GM06990 (cell line): ENCODE data around the gene ZBTB7A.

Experiments
- DNase-seq: peaks from one replicate; pipeline ENCODE4 v3.0.0-alpha.2; 2011; ENCODE audit not compliant: insufficient read length; ENCODE audit errors: extremely low read depth
- H3K27me3 ChIP-seq: replicated peaks from 2 replicates; pipeline ENCODE4 v1.6.0; 2011; ENCODE audit warnings: low read length; ENCODE audit not compliant: control insufficient read depth, insufficient read depth
- H3K36me3 ChIP-seq: 2 replicates; pipeline ENCODE4 v1.5.1; 2011; ENCODE audit warnings: low read length; ENCODE audit not compliant: control insufficient read depth, insufficient read depth
- H3K4me3 ChIP-seq: replicated peaks from 2 replicates; pipeline ENCODE4 v1.5.1; 2011; ENCODE audit warnings: low read depth, mild to moderate bottlenecking, control low read depth, low read length
- TF ChIP-seq, protein P1 (sequence below): IDR thresholded peaks from 2 replicates; pipeline ENCODE4 v1.5.1; 2011; ENCODE audit warnings: low read length, control low read depth, mild to moderate bottlenecking, inconsistent platforms; ENCODE audit not compliant: insufficient read depth, poor library complexity, severe bottlenecking

ZBTB7A gene

DNA sequence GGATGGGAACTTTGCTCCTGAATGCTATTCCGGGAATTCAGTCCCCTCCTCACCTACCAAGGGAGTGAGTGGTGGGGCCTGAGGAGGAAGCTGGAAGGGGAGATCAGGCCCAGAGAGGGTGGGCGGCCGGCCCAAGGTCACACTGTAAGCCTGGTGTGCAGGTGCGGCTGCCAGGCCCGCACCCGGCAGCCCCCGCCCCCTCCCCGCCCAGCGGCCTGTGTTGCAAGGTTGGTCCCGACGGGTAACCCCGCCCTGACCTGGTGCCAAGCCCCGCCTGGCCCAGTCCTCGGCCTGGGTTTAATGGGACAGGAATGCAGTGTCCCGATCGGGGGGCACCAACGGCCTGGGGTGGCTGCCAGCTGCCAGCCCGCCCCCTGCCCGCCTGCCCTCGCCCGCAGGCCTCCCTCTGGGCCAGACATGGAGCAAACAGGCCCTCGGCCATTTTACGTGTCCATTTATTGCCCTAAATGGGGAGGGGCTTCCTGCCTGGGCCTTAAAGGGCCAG is 5.5 kb downstream of the ZBTB7A start:
- H3K4me3 ChIP-seq, result peak overlapping the region; percentile 58
- no peak for DNase-seq

DNA sequence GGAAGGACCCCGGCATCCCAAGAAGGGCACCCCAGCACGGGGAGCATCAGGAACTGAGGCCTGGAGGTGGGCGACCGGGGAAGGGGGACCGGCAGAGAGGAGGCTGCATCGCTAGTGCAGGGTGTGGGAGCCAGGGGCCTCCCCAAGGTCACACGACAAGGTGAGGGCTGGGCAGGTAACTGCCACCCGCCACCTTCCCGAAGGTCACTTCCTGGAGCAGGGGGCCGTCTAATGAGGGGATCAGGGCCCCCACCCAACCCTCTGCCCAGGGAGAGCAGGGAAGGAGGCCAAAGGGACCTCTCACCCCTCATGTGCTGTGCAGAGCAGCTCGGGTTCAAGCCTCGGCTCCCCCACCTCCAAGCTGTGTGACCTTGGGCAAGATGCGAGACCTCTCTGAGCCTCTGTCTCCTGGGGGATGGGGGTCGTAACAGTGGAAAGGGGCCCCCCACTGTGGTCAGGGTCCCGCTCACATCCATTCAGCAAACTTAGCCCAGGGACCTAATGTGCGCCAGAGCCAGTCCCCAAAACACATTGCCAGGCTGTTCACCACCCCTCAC is 6.0 kb downstream of the ZBTB7A start:
- H3K36me3 ChIP-seq, result peaks cover 12% of the 10 kb centered on the region
- TF ChIP-seq, protein P1, sequence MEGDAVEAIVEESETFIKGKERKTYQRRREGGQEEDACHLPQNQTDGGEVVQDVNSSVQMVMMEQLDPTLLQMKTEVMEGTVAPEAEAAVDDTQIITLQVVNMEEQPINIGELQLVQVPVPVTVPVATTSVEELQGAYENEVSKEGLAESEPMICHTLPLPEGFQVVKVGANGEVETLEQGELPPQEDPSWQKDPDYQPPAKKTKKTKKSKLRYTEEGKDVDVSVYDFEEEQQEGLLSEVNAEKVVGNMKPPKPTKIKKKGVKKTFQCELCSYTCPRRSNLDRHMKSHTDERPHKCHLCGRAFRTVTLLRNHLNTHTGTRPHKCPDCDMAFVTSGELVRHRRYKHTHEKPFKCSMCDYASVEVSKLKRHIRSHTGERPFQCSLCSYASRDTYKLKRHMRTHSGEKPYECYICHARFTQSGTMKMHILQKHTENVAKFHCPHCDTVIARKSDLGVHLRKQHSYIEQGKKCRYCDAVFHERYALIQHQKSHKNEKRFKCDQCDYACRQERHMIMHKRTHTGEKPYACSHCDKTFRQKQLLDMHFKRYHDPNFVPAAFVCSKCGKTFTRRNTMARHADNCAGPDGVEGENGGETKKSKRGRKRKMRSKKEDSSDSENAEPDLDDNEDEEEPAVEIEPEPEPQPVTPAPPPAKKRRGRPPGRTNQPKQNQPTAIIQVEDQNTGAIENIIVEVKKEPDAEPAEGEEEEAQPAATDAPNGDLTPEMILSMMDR, result no peak
- no peaks in the 10 kb centered on the region for H3K27me3 ChIP-seq
- no peak for DNase-seq
- H3K4me3 ChIP-seq, result peak overlapping the region; percentile 58

More for the DNA sequence above, 5.5 kb downstream of the ZBTB7A start:
- TF ChIP-seq, protein P1, result no peak
- H3K36me3 ChIP-seq, result peaks cover 12% of the 10 kb centered on the region
- H3K27me3 ChIP-seq, result no peaks in the 10 kb centered on the region

DNA sequence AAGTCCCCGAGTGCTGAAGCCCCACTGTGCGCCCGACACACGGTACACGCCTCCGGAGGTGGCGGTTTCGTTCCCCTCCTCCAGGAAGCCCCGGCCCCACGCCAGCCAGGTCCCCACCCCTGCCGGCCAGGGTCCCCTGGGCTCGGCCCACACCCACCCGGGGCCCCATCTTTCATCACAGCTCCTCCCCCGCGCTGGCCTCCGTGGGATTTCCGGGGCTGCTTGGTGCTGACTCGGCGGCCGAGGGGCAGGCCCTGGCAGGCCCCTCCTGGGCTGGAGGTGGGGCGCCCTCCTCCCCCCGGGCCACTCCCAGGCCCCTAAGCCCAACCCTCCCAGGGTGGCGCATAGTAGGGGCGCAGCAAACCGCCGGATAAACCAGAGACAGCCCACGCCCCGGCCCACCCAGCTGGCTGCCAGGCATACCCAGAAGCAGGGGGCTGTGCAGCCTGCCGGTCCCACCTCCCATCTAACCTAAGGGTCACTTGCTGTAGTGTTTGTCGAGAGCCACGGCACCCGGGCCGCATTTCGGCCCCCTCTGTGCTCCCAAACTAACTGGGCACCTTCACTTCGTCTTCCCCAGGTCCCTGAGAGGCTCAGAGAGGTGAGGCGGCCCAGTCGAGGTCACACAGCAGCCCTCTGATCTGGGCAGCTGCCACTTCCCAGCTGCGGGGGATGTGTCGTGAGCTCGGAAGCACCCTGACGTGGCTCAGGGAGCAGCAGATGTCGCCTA is 6.6 kb downstream of the ZBTB7A start:
- DNase-seq, result peak; percentile 66
- Histone ChIP-seq H3K4me3 (peak overlapping the region; percentile 58), H3K27me3 (no peaks in the 10 kb centered on the region), H3K36me3 (peaks cover 14% of the 10 kb centered on the region)
- TF ChIP-seq, protein P1, result no peak

DNA sequence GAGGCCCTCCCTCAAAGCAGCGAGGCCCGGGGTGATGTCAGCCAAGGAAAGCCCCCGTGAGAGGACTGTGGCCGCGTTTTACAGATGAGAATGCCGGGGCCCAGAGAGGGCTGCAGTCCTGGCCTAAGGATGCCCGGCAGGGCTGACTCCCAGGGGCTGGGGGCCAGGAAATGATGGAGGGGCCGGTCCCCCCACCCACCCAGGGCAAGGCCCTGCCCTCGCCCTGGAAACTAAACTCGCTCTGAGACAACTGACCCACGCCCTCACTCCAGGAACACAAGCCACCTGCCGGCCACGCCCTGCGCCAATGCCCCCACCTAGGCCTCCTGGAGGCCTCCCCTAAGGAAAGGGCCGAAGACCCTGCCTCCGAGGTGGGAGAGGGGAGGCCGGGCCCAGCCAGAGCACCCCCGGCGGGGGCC is 7.2 kb downstream of the ZBTB7A start:
- no peak for DNase-seq
- Histone ChIP-seq H3K27me3 (no peaks in the 10 kb centered on the region), H3K36me3 (peaks cover 14% of the 10 kb centered on the region), H3K4me3 (peak overlapping the region; percentile 58)
- TF ChIP-seq, protein P1, result no peak

DNA sequence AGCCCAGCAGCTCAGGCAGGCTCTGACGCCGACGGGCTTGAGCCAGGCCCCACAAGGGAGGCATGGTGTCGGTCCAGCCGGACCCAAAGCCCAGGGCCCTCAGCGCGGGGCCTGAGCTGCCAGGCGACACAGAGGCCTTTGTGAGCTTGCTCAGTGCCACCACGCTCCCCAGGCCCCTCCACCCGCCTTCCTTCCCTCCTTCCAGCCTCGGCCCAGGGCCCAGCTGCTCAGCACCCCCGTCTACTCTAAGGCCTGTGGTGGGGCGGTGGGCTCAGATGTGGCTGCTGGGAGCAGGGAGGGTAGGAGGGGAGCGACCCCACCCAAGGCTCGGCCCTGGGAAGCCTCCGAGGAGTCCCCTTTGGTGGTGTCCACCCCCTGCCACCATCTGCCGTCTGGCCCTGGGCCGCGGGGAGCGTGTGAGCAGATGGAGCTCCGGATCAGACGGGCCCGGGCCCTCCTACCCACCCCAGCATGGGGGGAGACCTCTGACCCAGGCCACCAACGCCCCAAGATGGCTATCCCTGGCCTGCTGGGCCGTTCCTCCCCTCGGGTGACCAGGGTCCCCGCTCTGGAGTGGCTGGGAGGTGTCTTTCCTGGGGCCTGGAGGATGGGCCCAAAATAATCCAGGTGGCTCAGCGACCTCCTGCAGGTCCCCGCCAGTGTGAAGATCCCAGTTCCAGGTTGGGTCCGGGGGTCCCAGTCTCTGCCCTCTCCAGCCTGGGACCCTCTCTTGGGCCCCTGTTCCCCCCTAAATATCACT is 7.8 kb downstream of the ZBTB7A start:
- no peak for DNase-seq
- Histone ChIP-seq H3K27me3 (no peaks in the 10 kb centered on the region), H3K4me3 (peak overlapping the region; percentile 58), H3K36me3 (peaks cover 15% of the 10 kb centered on the region)
- TF ChIP-seq, protein P1, result no peak
